ACC112 (cell line): Measurements from ENCODE around the gene PARD3B.

Experiments
- H2AFZ ChIP-seq: fragments of 200-600 bp; sonication (generic); one replicate; pipeline ENCODE4 v1.6.0; 2017; ENCODE audit warnings: antibody characterized with exemption, low read length; ENCODE audit not compliant: unreplicated experiment
- H3K27ac ChIP-seq: fragments of 200-600 bp; sonication (generic); 2 replicates; pipeline ENCODE4 v1.5.1; 2014; ENCODE audit warnings: low read depth, mild to moderate bottlenecking, antibody characterized with exemption, low read length, moderate library complexity
- H3K27me3 ChIP-seq: fragments of 200-600 bp; sonication (generic); 2 replicates; pipeline ENCODE4 v1.6.1; 2014; ENCODE audit warnings: mild to moderate bottlenecking, antibody characterized with exemption, low read length, moderate library complexity, mixed read lengths; ENCODE audit not compliant: insufficient read depth
- H3K36me3 ChIP-seq: fragments of 200-600 bp; sonication (generic); 2 replicates; pipeline ENCODE4 v1.6.1; 2016; ENCODE audit warnings: mild to moderate bottlenecking, antibody characterized with exemption, low read length, moderate library complexity, mixed read lengths; ENCODE audit not compliant: insufficient read depth
- H3K4me1 ChIP-seq: fragments of 200-600 bp; sonication (generic); one replicate; pipeline ENCODE4 v1.6.1; 2016; ENCODE audit warnings: low read length, mixed read lengths; ENCODE audit not compliant: insufficient read depth, unreplicated experiment, control insufficient read depth
- H3K4me3 ChIP-seq: fragments of 200-600 bp; sonication (generic); 2 replicates; pipeline ENCODE4 v1.5.1; 2014; ENCODE audit warnings: mild to moderate bottlenecking, low read depth, low read length
- H3K79me2 ChIP-seq: fragments of 200-600 bp; sonication (generic); one replicate; pipeline ENCODE4 v1.6.0; 2016; ENCODE audit warnings: low read length; ENCODE audit not compliant: control insufficient read depth, unreplicated experiment, insufficient read depth

The PARD3B gene

DNA sequence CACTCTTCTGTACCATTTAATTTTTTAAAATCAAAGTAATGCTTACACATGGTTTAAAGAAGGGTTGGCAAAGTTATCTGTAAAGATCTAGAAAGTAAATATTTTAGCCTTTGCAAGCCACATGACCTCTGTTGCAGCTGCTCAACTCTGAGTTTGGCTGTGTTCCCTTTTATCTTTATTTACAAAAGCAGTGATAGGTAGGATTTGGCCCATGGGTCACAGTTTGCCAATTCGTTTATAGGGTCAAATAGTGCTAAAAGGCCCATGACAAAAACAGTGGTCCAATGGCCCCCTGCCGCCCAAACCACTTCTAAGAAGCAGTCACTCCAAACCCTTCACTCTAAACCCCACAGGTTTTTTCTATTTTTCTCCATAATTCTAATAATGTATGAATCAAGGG, 124.8 kb downstream of the PARD3B start:
- no peaks in the 10 kb centered on the region for H3K79me2 ChIP-seq
- H3K4me1 ChIP-seq, result peaks cover 37% of the 10 kb centered on the region
- H3K27ac ChIP-seq, result no peak overlapping the region
- H3K4me3 ChIP-seq, result no peak overlapping the region
- no peak overlapping the region for H2AFZ ChIP-seq
- H3K27me3 ChIP-seq, result no peaks in the 10 kb centered on the region
- no peaks in the 10 kb centered on the region for H3K36me3 ChIP-seq

DNA sequence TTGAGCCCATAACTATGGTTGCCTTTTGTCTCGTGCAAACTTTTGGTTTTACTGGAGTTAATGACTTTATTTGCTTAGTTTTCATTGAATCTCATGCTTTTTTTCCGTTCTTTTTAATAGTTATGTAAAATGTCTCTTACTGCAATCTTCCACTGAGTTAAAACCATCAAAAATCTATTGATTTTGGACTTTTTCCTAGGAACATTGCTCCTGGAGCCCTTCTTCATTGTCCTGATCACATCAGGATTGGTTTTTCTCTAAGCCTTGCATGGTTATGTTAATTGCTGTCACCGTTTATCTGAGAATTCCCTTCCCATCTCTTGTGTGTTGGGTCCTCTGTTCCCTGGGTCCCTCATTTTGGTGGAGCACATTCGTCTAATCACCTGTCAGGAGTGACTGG, 125.5 kb downstream of the PARD3B start:
- no peaks in the 10 kb centered on the region for H3K79me2 ChIP-seq
- H3K36me3 ChIP-seq, result no peaks in the 10 kb centered on the region
- no peaks in the 10 kb centered on the region for H3K27me3 ChIP-seq
- no peak overlapping the region for H3K27ac ChIP-seq
- H3K4me1 ChIP-seq, result peaks cover 31% of the 10 kb centered on the region
- H2AFZ ChIP-seq, result no peak overlapping the region
- H3K4me3 ChIP-seq, result no peak overlapping the region

DNA sequence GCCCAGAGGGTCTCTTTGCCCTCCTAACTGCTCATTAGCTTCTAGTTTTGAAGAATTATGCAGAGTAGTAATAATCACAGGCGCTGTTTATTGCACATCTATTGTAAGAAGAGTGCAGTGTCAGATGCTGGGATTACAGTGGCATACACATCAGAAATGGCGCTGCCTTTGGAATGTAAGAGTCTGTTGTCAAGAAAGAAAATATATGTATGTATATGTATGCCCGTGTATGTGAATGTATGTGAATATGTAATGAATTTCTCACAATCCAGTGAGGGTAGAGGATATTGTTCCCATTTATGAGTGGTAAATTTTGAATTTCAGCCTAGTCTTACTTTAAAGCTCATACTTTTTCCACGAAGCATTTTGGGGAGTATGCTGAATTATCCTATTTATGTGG, 127.5 kb downstream of the PARD3B start:
- Histone ChIP-seq H3K36me3 (no peaks in the 10 kb centered on the region), H3K27ac (no peak overlapping the region), H3K4me3 (no peak overlapping the region), H3K79me2 (no peaks in the 10 kb centered on the region), H3K4me1 (peaks cover 25% of the 10 kb centered on the region), H2AFZ (no peak overlapping the region), H3K27me3 (no peaks in the 10 kb centered on the region)

DNA sequence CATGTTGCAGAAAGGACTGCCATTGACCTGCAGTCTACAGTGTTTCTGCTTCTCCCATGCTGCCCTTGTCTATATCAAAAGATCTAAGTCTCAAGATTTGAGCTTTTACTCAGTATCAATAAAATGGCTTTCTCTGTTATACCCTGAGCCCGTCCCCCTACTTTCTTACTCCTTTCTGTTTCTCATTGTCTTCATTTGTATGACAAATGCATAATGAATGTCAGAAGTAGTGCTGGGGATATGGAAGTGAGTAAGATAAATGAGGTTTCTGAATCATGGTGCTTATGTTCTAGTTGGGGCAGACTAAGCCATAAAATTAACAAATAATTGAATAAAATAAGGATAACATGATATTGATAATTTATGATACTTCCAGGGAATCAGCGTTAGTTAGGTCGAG, 128.6 kb downstream of the PARD3B start:
- peaks cover 24% of the 10 kb centered on the region for H3K4me1 ChIP-seq
- H3K27ac ChIP-seq, result no peak overlapping the region
- no peak overlapping the region for H2AFZ ChIP-seq
- no peaks in the 10 kb centered on the region for H3K27me3 ChIP-seq
- H3K79me2 ChIP-seq, result no peaks in the 10 kb centered on the region
- H3K4me3 ChIP-seq, result no peak overlapping the region
- no peaks in the 10 kb centered on the region for H3K36me3 ChIP-seq

DNA sequence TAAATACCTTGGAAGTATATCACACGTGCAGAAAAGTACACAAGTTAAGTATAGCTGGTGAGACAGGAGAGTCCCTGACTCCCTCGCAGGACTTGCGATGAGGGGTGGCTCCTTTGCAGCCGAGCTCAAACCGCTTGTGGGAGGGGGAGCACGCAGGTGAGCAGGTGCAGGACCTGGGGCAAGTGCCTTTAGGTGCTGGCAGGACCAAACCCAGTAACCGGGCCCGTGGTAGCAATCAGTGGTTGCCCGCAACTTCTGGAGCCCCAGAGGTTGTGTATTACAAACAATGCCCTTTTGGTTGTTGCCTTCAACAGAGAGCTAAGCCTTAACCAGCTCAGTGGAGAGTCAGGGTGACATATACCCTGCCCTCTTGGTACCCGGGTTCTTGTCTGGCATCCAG, 132.8 kb downstream of the PARD3B start:
- H3K79me2 ChIP-seq, result no peaks in the 10 kb centered on the region
- H3K36me3 ChIP-seq, result no peaks in the 10 kb centered on the region
- no peak overlapping the region for H3K4me3 ChIP-seq
- H2AFZ ChIP-seq, result no peak overlapping the region
- no peak overlapping the region for H3K27ac ChIP-seq
- H3K27me3 ChIP-seq, result no peaks in the 10 kb centered on the region
- peaks cover 14% of the 10 kb centered on the region for H3K4me1 ChIP-seq

DNA sequence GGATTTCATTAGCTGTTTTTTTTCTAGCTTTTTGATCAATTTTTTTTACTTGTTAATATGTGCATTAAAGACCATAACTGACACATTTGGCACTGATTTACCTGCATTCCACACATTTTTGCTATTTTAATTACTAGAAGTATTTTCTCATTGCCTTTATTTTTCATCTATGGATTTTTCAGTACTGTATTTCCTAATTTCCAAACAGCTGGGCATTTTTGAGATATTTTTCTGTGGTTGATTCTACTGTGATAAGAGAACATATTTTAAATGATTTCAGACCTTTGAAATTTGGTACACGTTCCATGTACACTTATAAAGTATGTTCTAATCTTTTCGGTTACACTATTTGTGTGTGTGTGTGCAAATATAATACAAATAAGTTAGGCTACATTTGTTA, 135.3 kb downstream of the PARD3B start:
- Histone ChIP-seq H3K4me3 (no peak overlapping the region), H2AFZ (no peak overlapping the region), H3K79me2 (no peaks in the 10 kb centered on the region), H3K36me3 (no peaks in the 10 kb centered on the region), H3K27me3 (no peaks in the 10 kb centered on the region), H3K27ac (no peak overlapping the region), H3K4me1 (peaks cover 4% of the 10 kb centered on the region)

DNA sequence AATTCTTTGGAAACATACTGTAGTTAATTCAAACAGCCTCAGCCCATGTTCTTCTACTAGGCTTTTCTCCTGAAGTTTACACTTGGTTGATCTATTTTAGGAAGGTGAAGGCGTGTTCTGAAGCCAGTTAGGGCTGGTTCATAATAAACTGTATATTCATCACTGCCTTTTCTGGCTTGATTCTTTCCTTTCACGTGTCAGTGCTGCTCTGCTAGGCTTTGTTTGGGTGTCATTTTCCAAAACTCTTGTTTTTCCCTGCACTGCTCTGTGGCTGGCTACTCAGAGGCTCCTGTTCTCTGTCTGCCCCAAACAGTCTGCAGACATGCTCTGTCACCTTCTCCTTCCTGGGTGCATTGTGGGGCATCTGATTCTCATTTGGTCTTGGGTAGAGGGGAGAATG, 136.1 kb downstream of the PARD3B start:
- H3K36me3 ChIP-seq, result no peaks in the 10 kb centered on the region
- H3K27ac ChIP-seq, result no peak overlapping the region
- no peaks in the 10 kb centered on the region for H3K27me3 ChIP-seq

DNA sequence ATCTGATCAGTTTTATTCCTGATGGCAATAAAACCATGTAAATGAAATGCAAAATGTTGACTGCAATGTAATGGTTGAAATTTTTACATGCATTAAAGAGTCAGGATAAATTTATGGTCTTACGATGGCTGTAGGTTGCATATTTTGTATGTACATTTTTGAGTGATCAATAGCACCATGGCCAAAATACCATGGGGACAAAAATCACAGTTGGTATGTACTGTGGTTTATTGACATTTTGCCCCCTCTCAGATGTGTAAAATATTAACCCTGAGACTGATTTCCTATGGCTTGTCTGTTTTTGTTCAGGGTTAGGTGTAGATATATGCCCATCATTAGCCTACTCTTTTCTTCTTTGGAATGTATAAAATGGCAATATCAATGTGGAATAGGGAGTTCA, 138.1 kb downstream of the PARD3B start:
- Histone ChIP-seq H3K4me1 (peaks cover 4% of the 10 kb centered on the region), H2AFZ (no peak overlapping the region), H3K79me2 (no peaks in the 10 kb centered on the region)

More for the DNA sequence above, 136.1 kb downstream of the PARD3B start:
- no peaks in the 10 kb centered on the region for H3K79me2 ChIP-seq
- H3K4me1 ChIP-seq, result peaks cover 4% of the 10 kb centered on the region
- no peak overlapping the region for H3K4me3 ChIP-seq
- H2AFZ ChIP-seq, result no peak overlapping the region

DNA sequence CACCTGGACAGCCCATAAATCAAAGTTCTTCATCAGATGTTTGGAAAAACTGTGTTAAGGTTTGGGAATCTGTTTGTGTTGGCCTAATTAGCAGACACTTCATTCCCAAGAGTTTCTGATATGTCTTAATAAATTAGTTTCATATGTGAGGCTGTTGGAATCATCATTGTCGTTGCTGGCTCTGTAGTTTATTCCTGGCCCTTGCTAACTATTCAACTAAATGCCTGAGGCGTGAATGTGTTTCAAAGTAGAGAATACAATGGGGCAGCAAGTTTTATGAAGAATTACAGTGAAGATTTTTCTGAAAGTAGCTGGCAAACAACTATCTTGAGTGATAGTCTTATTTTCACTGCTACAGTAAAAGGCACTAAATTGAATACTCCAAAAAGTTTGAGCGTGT, 141.1 kb downstream of the PARD3B start:
- H3K27ac ChIP-seq, result no peak overlapping the region
- no peaks in the 10 kb centered on the region for H3K79me2 ChIP-seq
- H3K4me3 ChIP-seq, result no peak overlapping the region
- no peaks in the 10 kb centered on the region for H3K27me3 ChIP-seq
- peaks cover 3% of the 10 kb centered on the region for H3K4me1 ChIP-seq
- no peaks in the 10 kb centered on the region for H3K36me3 ChIP-seq
- H2AFZ ChIP-seq, result no peak overlapping the region

More for the DNA sequence above, 138.1 kb downstream of the PARD3B start:
- Histone ChIP-seq H3K36me3 (no peaks in the 10 kb centered on the region), H3K27ac (no peak overlapping the region), H3K4me3 (no peak overlapping the region), H3K27me3 (no peaks in the 10 kb centered on the region)

DNA sequence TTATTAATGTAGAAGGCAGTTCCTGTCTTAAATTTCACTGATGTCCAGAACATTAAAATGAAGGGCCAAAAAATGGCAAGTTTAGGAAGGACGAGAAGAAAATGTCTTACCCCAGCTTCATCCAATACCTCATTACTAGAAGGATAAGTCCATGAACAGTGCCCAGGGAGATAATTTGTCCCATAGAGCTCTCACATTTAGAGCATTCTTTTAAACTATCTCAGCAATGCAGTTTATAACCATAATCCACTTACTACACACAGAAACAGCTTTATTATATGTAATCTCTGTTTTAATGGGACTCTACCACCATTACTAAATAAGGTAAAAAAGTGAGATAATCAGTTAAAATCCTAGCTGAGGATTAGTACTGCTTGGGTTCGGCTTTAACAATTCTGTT, 142.5 kb downstream of the PARD3B start:
- Histone ChIP-seq H3K4me1 (peaks cover 6% of the 10 kb centered on the region), H3K27me3 (no peaks in the 10 kb centered on the region), H2AFZ (no peak overlapping the region), H3K79me2 (no peaks in the 10 kb centered on the region), H3K4me3 (no peak overlapping the region), H3K27ac (no peak overlapping the region), H3K36me3 (no peaks in the 10 kb centered on the region)

DNA sequence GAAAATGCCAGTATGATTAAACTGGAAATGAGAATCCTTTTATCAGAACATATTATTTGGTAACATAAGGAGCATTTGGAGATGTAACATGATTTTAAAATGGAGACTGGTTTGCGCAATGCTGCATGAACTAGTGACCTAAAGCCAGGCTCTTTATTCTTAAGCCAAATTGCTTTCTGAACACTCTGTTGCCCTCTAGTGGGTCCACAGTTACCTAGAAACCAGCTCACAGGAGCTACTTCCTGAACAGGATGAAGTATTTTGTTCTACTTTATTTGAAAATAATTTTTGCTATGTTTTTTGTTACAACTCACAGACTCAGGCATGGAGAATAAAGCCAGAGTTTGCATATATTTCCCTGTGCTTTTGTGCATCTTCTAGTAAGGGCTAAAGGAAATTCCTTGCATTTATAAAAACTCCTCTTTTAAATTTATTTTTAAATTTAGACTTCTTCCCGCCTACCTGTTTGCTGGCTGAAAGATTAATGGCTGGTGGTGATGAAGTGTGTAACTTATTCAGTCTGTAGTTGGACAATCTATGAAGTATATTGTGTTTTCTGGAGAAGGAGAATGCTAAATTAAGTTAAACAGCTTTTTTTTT, 146.7 kb downstream of the PARD3B start:
- H3K27ac ChIP-seq, result no peak overlapping the region
- no peak overlapping the region for H2AFZ ChIP-seq
- H3K4me3 ChIP-seq, result no peak overlapping the region
- H3K4me1 ChIP-seq, result peaks cover 6% of the 10 kb centered on the region
- no peaks in the 10 kb centered on the region for H3K36me3 ChIP-seq
- no peaks in the 10 kb centered on the region for H3K27me3 ChIP-seq
- H3K79me2 ChIP-seq, result no peaks in the 10 kb centered on the region
